ENCODE measurements around the gene GRIP2.

The GRIP2 gene

GRCh38 chr3:14568269-14568668 is 28.1 kb upstream of the GRIP2 start:
- H3K9me3 ChIP-seq (ENCODE audit: control insufficient read depth, low read length): no peaks in the 10 kb centered on the region
- no peak overlapping the region for H3K4me2 ChIP-seq (ENCODE audit: low read length)
- H3K27me3 ChIP-seq (ENCODE audit: control insufficient read depth, insufficient read depth, low read length): no peaks in the 10 kb centered on the region
- H3K79me2 ChIP-seq: no peaks in the 10 kb centered on the region
- no peaks in the 10 kb centered on the region for H3K4me1 ChIP-seq
- no peak overlapping the region for H3K9ac ChIP-seq
- TF ChIP-seq CTCF (IDR thresholded peaks at IDR 0.05): no peak
- no peak overlapping the region for H3K4me3 ChIP-seq (ENCODE audit: low read depth, low read length)
- H3K36me3 ChIP-seq (ENCODE audit: control insufficient read depth, insufficient read depth, low read length): no peaks in the 10 kb centered on the region
- H3K27ac ChIP-seq: no peak overlapping the region
- H2AFZ ChIP-seq: no peak overlapping the region

- H3K27me3 ChIP-seq (ENCODE audit: control insufficient read depth, insufficient read depth, low read length): no peaks in the 10 kb centered on the region
- no peak overlapping the region for H3K9ac ChIP-seq
- no peak overlapping the region for H2AFZ ChIP-seq
- H3K4me3 ChIP-seq (ENCODE audit: low read depth, low read length): no peak overlapping the region
- no peaks in the 10 kb centered on the region for H3K4me1 ChIP-seq
- no peak for TF ChIP-seq CTCF (IDR thresholded peaks at IDR 0.05)
- no peaks in the 10 kb centered on the region for H3K79me2 ChIP-seq
- H3K4me2 ChIP-seq (ENCODE audit: low read length): no peak overlapping the region
- H3K36me3 ChIP-seq (ENCODE audit: control insufficient read depth, insufficient read depth, low read length): no peaks in the 10 kb centered on the region
- H3K27ac ChIP-seq: no peak overlapping the region
- no peaks in the 10 kb centered on the region for H3K9me3 ChIP-seq (ENCODE audit: control insufficient read depth, low read length)
These were observed 26.7 kb upstream of the GRIP2 start for GRCh38 chr3:14566812-14567211.

GRCh38 chr3:14565868-14566588 is 25.9 kb upstream of the GRIP2 start:
- no peak for TF ChIP-seq CTCF (IDR thresholded peaks at IDR 0.05)
- H3K4me3 ChIP-seq (ENCODE audit: low read depth, low read length): no peak overlapping the region
- no peak overlapping the region for H3K4me2 ChIP-seq (ENCODE audit: low read length)
- H3K36me3 ChIP-seq (ENCODE audit: control insufficient read depth, insufficient read depth, low read length): no peaks in the 10 kb centered on the region
- H3K27ac ChIP-seq: no peak overlapping the region
- no peak overlapping the region for H3K9ac ChIP-seq
- H2AFZ ChIP-seq: no peak overlapping the region
- no peaks in the 10 kb centered on the region for H3K27me3 ChIP-seq (ENCODE audit: control insufficient read depth, insufficient read depth, low read length)
- H3K4me1 ChIP-seq: no peaks in the 10 kb centered on the region
- no peaks in the 10 kb centered on the region for H3K9me3 ChIP-seq (ENCODE audit: control insufficient read depth, low read length)
- H3K79me2 ChIP-seq: no peaks in the 10 kb centered on the region

- H3K4me2 ChIP-seq (ENCODE audit: low read length): no peak overlapping the region
- H3K4me1 ChIP-seq: no peaks in the 10 kb centered on the region
- no peak overlapping the region for H3K9ac ChIP-seq
- H3K4me3 ChIP-seq (ENCODE audit: low read depth, low read length): no peak overlapping the region
- no peaks in the 10 kb centered on the region for H3K36me3 ChIP-seq (ENCODE audit: control insufficient read depth, insufficient read depth, low read length)
- H3K9me3 ChIP-seq (ENCODE audit: control insufficient read depth, low read length): no peaks in the 10 kb centered on the region
- H3K79me2 ChIP-seq: no peaks in the 10 kb centered on the region
- TF ChIP-seq CTCF (IDR thresholded peaks at IDR 0.05): no peak
- H2AFZ ChIP-seq: no peak overlapping the region
- no peaks in the 10 kb centered on the region for H3K27me3 ChIP-seq (ENCODE audit: control insufficient read depth, insufficient read depth, low read length)
- no peak overlapping the region for H3K27ac ChIP-seq
These were observed 24.6 kb upstream of the GRIP2 start for GRCh38 chr3:14564741-14565140.

- H3K4me1 ChIP-seq: no peaks in the 10 kb centered on the region
- no peaks in the 10 kb centered on the region for H3K27me3 ChIP-seq (ENCODE audit: control insufficient read depth, insufficient read depth, low read length)
- H3K9me3 ChIP-seq (ENCODE audit: control insufficient read depth, low read length): no peaks in the 10 kb centered on the region
- no peak for TF ChIP-seq CTCF (IDR thresholded peaks at IDR 0.05)
- H3K79me2 ChIP-seq: no peaks in the 10 kb centered on the region
- no peak overlapping the region for H3K4me2 ChIP-seq (ENCODE audit: low read length)
- H3K36me3 ChIP-seq (ENCODE audit: control insufficient read depth, insufficient read depth, low read length): no peaks in the 10 kb centered on the region
- no peak overlapping the region for H3K9ac ChIP-seq
- no peak overlapping the region for H3K27ac ChIP-seq
- no peak overlapping the region for H3K4me3 ChIP-seq (ENCODE audit: low read depth, low read length)
- H2AFZ ChIP-seq: no peak overlapping the region
These were observed 23.9 kb upstream of the GRIP2 start for GRCh38 chr3:14563946-14564539.
